HG02678 (cell line): ENCODE data around the gene QSER1.

Experiments
- ATAC-seq: cut with Tn5 transposase; IDR thresholded peaks from one replicate; pipeline ENCODE4 v1.9.1; 2021; ENCODE audit warnings: mild to moderate bottlenecking, moderate library complexity; ENCODE audit not compliant: unreplicated experiment

Gene QSER1

DNA sequence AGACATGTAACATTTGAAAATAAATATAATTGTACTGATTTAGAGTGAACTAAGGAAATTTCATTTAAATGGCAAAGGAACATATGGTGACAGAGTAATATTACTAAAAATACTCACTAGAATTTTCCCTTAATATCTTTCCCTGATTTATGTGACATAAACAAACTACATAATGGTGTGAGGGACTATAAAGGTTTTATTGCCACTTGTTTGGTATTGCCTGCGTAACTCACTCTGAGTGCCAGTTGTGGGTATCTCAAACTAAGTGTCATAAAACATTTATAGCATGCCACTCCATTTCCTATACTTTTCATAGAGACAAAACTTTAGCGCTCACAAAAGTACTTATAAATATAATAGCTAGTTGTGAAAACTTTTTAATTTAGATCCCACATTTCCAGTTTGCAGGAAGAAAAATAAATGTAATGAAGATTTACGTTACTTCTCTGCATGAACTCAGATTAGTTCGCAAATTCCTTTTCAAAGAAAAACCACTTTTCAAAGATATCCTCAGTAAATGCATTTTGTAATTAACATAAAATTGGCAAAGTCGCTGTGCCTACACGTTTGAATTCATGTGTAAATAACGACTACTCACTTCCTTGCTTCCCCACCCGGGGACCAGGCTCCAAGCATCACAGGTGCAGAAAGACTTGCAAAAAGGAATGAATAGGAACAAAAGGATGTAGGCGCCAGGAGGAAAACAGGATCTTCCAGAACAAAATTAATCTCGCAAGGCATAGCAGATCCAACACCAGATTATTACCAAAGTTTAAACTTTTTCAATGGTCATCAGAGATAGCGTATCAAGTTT is 1.6 kb upstream of the QSER1 start:
- no peak for ATAC-seq

DNA sequence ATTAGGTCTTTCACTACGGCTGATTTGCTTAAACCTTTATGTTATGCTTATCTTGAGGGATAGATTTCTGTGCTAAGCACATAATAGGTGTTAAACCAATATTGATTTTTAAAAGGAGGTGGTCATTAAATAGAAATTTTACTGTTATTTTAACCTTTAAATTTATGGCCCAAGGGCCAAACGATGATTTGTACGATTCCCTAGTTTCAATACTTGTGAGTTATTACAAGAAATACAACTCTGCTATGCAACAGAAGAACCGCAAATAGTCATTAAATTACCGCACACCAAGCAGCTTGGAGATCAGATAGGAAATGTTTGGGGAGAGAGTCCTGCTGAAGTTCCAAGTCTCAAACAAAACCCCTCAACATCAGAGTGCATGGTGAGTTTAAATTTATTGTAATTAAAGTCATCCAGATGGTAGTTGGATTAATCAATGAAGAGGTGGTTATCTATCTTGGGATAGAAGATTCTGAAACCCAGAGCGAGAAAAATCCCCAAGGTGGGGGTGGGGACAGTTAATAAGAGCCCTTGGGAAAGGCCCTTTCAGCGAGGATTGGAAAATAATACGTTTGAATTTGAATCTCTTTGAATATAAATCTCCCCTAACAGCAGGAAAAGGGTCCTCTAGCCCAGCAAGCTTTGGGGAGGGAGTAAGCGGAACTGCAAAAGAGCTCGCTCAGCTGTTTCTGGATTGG is 805 bp upstream of the QSER1 start:
- ATAC-seq = no peak

DNA sequence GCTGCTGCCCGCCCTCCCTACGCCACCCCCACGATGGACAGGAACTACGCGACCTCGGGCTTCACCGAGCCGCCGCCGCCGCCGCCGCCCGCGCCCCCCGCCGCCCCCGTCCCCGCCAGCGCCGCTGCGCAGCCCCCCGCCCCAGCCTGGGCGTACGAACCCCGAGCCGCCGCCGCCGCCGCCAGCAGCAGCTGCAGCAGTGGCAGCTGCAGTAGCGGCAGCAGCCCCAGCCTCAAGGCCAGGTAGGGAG is 407 bp downstream of the QSER1 start:
- no peak for ATAC-seq

DNA sequence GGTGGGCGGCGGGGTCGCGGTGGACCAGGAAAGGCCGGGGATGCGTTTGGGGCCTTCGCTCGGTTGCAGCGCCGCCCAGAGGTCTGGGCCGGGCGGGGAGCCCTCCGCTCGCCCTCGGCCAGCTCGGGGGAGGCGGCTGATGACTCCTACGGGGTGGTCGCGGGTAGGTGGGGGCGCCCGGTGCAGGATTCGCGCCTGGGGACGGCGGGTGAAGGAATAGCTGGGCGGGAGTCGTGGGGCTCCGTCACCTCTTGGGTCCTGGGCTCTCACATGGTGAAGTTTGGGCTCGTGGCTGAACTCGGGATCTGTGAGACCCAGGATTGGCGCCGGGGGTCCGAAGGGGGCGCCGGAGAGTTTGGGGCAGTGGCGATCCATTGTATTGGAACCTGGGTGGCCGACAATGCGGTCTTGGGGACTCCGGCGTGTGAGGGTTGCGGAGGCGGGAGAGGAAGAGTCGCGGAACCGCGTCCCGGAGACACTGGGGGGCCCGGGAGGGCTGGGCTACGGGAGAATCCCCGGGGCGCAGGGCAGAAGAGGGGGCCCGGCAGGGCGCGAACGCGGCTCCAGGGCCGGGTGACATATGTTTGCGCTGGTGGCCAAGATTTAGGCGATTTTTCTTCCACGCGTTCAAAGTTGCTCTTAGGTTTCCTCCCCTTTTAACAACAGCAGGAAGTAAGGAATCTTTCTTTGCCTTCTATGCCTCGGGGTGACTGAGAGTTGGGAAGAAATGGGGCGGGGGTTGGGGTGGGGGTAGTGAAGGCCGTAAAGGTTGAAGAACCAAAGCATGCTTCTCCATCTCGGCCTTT is 935 bp downstream of the QSER1 start:
- peak; percentile 31 for ATAC-seq

DNA sequence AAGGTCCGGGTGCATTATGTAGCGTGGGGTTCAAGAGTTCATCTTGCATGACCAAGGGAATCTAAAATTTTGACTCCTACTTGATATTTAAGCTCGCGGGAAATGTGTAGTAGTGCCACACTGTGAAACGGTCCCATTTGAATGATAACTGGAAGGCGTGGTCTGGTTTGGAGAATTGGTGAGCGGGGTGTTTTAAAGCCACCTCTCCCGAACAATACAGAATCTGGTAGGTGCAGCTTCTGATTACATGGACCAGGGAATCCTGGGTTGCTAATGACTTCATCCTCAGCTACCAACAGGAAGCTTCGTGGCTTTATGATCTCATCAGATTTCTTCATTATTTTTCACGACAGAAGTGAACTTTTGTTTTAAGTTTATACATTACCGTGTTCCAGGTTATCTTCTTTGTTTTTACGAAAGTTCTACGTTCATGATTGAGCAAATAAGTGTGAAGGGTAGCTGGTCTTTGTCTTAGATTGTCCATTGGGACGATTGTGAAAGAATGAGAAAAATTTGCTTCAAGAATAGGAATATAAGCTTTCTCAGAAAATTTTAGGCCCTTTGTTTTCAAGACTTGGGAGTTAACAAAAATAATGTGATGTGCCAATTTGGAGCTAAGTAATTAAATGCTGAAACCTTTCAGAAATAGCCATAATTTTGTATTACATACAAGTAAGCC is 1.7 kb downstream of the QSER1 start:
- peak; percentile 19 for ATAC-seq

DNA sequence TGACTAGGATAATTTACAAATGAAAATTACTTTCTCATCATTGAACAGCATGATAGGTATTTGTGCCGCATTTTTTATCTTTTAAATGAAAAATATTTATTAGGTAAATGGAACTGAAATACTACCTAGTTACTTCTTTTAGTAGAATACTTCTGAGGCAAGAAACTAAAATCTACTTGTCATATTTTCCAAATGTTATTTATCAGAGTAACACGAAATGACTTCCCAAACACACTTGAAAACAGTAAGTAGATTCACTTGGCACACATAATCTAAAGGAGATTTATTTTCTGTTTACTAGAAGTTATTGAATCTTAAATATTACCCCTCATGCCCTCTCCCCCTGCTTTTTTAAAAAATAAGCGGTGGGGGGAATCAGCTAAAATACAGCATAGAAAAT is 2.3 kb downstream of the QSER1 start:
- ATAC-seq = no peak

DNA sequence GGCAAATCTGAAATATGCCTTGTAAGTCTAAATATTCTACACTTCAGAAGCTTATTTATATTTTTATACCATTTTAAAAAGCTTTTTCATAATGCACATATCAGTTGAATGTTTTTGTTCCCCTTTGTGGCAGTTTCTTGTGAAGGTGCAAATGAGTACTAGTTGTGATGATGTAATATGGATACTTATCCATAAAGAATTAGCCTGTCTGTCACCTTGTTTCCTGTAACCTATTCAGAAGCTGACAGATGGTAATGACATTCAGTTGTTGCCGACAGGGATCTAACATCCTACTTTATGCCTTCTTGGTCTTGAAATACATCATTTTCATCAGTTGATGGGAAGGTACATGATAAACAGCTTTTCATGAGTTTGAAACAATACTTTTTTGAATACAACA is 2.9 kb downstream of the QSER1 start:
- ATAC-seq = no peak

DNA sequence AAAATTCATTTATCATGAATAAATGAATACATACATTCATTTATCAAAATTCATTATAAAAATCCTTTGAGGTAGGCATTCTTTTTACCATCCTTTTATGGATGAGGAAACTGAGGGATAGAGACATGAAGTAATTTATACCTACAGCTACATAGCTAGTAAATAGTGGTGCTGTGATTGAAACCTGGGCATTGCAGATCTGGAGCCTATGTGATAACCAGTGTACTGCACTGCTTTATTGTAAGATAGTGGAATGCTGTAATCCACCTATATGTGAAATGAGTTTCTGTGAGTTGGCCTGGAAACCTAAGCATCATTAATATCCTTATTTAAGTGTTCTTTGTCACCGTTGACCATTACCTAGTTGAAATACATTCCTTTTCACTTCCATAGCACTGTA is 4.5 kb downstream of the QSER1 start:
- no peak for ATAC-seq

DNA sequence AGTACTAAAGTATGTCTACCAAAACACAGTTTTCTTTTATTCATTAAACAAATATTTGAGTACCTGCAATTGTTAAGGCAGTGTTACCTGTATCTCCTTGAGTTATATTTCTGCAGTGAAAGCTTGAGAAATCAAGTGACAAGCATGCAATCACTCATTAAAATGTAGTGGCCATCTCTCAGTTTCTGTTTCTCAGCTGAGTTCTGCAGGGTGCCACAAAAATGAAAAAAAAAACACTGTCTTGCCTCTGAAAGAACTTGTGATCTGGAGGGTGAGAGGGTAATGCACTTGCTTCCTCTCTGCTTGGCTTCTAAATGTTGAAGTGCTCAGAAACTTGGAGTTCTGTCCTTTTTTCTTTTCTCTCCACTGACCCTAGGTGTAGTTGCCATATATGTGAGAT is 6.8 kb downstream of the QSER1 start:
- peak; percentile 84 for ATAC-seq

DNA sequence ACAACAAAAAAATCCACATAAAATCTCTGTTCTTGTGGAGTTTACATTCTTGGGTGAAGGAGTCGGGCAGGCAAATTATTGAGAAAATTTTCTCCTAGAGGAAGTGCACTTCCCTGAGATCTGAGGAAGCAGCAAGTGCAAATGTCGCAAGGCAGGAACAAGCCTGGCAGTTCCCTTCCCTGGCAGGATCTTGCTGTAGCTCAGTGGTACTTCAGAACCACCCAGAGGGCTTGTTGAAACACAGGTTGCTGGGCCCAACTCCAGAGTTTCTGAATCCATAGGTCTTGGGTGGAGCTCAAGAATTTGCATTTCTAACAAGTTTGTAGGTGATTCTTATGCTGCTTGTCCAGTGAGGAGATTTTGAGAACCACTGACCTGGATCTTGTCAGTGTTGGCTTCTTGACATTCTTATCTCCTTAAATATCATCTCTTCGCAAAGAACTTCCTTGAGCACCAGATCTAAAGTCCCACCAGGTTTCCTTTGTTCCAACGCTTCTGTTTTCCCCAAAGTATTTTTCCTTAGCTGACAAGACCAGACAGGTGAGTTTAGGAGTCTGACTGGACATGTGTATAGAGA is 9.6 kb downstream of the QSER1 start:
- no peak for ATAC-seq

DNA sequence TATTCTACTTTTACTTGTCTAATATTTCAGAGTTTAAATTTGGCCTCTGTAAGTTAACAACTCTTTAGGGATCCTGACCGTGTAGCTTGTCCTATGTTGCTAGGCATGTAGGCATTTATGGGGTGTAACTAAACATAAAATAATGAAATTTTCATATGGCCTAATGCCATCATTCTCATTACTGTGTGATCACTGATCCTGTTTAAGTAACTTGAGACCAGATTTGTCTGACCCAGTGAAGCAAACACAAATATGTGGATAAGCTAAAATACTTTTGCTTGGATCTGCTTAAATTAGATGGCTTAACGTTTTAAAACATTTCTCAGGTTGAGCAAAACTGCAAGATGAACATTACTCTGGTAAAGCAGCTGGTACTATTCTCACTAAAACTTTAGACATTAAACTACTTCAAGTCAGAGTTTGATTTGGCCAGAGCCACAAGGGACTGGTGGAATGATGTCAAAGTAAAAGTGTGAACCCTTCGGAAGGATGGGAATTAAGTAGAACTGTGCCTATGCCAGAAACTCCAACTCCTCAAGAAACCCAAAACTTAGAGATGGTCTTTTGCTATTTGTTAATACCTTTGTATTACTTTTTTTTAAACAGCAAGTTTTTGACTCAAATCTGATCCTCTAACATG is 12.5 kb downstream of the QSER1 start:
- ATAC-seq = no peak

DNA sequence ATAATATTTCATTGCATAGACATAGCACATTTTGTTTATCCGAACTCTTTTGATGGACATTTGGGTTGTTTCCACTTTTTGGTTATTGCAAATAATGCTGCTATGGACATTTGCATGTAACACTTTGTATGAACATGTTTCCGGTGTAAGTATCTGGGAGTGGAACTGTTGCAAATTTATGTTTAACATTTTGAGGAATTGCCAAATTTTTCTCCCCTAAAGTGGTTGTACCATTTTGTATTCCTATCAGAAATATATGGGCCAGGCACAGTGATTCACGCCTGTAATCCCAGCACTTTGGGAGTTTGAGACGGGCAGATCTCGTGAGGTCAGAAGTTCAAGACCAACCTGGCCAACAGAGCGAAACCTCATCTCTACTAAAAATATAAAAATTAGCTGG is 16.0 kb downstream of the QSER1 start:
- ATAC-seq = no peak

DNA sequence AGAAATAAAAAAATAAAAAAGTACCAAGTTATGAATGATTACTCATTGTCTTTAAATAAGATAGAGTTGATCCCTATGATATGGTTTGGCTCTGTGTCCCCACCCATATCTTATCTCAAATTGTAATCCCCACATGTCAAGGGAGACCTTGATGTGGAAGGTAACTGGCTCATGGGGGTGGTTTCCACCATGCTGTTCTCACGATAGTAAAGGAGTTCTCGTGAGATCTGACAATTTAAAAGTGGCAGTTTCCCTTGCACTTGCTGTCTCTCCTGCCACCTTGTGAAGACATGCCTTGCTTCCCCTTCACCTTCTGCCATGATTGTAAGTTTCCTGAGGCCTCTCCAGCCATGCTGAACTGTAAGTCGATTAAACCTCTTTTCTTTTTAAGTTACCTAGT is 18.8 kb downstream of the QSER1 start:
- ATAC-seq = no peak

DNA sequence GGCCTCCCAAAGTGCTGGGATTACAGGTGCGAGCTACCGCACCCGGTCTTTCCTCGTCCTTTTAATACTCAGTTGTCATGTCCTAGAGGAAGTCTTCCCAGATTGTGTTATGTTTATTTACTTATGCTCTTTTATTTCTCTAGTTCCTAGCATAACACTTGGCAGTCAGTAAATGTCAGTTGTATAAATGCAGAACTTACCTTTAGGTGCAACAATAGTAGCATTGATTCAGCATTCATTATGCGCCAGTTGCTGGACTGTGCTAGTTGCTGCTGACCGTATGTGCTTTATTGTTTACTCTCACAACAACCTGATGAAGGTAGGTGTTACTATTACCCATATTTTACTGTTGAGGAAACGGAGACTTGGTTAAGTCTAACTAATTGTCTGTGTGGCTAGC is 20.8 kb downstream of the QSER1 start:
- ATAC-seq = no peak

DNA sequence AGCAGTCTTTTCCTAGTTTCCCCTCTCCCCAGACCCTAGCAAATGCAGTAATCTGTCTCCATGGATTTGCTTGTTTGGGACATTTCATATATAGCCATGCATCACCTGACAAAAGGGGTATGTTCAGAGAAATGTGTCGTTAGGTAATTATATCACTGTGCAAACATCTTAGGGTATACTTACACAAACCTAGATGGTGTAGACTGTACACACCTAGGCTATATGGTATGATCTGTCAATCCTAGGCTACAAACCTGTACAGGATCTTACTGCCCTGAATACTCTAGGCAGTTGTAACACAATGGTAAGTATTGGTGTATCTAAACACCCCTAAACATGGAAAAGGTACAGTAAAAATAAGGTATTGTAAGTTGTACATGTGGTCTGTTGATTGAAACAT is 23.8 kb downstream of the QSER1 start:
- ATAC-seq = no peak

DNA sequence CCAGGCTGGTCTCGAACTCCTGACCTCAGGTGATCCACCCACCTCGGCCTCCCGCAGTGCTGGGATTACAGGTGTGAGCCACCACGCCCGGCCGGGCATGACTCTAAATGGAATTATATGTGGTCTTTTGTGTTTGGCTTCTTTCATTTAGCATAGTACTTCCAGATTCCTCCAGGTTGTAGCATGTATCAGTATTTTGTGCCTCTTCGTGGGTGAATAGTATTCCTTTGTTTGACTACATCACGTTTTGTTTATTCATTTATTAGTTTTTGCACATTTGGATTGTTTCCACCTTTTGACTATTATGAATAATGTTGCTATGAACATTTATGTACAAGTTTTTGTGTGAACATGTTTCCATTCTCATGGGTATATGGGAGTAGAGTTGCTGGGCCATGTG is 24.4 kb downstream of the QSER1 start:
- ATAC-seq = no peak

DNA sequence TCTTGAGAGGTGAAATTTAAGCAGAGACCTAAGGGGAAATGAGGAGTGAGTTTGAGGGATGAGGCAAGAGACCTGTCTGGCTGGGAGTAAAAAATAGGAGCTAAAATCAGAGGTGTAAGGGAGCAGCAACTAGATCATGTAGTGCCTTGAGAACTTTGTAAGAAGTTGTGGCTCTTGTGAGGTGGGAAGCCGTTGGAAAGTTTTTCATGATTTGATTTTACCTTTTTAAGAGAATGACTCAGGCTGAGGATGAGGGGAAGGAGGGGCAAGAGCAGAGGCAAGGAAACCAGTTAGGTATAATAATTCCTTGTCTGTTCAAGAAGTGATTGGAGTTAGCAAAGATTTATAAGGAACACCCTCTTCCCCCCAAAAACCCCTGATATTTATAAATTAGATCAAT is 25.8 kb downstream of the QSER1 start:
- ATAC-seq = no peak

DNA sequence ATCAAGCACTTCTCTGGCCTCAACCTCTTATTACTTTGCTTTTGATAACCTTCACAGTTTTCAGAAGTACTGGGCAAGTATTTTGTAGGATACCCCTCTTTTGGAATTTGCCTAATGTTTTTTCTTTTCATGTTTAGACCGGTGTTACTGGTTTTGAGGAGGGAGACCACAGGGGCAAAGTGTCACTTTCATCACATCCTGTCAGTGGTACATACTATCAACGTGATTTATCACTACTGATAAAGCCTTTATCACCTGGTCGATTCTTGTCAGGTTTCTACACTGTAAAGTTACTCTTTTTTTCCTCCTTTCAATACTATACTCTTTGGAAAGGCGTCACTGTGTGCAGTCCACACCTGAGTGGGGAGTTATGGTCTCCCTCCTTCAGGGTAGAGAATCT is 26.7 kb downstream of the QSER1 start:
- no peak for ATAC-seq

DNA sequence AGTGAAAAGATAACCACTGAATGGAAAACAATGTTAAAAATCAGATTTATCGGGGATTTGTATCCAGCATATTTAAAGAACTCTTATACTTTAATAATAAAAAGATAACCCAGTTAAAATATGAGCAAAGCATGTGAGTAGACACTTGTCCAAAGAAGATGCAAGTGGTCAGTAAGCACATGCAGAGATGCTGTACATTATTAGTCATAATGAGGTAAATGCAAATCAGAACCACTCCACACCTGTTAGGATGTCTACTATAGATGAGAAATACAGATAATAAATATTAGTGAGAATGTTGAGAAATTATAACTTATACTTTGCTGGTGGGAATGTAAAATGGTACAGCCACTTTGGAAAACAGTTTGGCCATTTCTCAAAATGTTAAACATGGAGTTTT is 28.0 kb downstream of the QSER1 start:
- ATAC-seq = no peak

DNA sequence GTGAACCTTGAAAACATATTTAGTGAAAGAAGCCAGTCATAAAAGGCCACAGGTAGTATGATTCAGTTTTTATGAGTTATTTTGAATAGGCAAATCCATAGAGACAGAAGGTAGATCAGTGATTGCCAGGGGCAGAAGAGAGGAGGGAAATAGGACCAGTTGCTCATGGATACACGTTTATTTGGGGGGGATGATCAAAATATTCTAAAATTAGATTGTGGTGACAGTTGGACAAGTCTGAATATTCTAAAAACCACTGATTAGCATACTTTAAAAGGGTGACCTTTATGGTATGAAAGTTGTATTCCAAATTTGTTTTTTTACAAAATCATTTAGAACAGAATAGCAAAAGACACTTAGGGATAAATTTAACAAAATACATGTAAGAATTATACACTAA is 28.6 kb downstream of the QSER1 start:
- no peak for ATAC-seq

DNA sequence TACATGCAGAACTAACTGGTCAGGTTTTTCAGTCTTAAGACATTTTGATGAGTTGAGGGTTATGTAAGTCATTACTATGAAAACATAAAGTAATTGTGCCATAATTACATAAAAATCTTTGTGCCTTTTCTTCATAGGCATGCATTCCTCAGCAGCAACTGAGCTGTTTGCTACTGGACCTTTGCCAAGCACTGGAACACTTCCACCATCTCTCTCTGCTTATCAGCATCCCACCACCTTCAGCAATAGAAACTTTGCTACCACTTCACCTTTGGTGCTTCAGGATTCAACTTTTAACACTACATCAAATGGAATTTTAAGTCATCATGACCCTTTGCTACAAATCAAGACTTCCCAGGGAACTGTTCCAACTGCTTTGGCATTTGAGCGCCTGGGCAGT is 39.0 kb downstream of the QSER1 start:
- no peak for ATAC-seq
